ENCODE measurements around the gene TMEM131.
"Not testable (repeated sequence)": the region's sequence is repeated elsewhere in the genome, so short reads cannot be mapped to it uniquely, and the experiment has no call there.

TMEM131 gene

DNA sequence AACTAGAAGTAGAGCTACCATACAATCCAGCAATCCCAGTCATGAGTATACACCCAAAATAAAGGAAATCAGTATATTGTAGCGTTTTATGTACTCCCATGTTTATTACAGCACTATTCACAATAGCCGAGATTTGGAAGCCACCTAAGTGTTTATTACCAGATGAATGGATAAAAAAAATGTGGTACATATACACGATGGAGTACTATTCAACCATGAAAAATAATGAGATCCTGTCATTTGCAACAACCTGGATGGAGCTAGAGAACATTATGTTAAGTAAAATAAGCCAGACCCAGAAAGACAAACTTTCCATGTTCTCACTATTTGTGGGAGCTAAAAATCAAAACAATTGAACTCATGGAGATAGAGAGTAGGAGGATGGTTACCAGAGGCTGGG lies 131.9 kb downstream of the TMEM131 start:
- no peak for DNase-seq (ENCODE audit: low read depth in 2 of 2)

DNA sequence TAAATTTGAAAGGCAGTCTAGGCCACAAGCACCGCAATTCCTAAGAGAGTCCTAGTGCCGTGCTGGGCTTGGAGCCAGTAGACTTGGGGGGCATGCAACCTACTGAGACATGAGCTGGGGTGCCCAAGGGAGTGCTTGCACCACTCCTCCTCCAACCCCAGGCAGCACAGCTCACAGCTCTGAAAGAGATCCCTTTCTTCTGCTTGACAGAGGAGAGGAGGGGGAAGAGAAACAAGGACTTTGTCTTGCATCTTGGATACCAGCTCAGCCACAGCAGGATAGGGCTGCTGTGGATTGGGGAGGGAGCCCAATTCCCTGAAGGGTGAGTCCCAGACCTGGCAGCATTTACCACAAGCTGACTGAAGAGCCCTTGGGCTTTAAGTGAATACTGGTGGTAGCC lies 134.6 kb downstream of the TMEM131 start:
- DNase-seq (ENCODE audit: low read depth in 2 of 2), result no peak

DNA sequence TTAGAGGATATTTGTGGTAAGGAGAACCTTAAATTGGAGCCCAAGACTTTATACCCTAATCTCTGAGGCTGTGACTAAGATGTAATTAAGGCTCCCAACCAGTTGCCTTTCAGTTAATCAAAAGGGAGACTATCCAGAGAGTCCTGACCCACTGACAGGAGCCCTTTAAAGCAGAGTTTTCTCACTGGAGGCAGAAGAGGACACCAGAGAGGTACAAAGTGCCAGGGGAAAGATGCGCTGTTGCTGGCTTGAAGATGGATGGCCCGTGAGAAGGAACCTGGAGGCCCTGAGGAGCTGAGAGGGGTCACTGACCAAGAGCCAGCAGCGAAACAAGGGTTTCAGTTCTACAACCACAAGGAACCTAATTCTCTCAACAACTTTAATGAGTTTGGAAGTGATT lies 137.3 kb downstream of the TMEM131 start:
- DNase-seq (ENCODE audit: low read depth in 2 of 2), result no peak

DNA sequence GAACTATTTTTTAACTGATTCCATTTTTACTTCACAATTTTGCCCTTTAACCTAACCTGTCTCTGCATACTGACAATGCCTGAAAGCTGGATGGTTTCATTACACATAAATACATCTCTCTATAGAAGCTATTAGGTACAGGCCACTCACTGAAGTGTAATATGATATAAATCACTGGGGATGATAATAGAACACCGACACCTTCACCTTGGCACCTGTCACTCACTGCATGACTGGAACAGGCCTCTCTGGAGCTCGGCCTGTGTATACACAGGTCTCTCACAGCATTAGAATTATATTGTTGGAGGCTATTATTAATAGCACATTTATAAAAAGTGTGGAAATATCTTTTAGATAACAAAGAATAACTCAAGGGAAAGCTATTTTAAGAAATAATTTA lies 138.2 kb downstream of the TMEM131 start:
- DNase-seq (ENCODE audit: low read depth in 2 of 2), result no peak

DNA sequence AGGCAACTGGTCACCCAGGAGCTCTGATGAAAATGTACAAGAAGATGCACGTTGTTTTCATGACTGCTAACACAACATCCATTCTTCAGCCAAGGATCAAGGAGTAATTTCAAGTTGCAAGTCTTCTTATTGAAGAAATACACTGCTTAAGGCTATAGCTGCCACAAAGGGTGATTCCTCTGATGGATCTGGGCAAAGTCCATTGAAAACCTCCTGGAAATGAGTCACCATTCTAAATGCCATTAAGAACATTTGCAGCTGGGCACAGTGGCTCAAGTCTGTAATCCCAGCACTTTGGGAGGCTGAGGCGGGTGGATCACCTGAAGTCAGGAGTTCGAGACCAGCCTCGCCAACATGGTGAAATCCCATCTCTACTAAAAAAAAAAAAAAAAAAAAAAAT lies 142.7 kb downstream of the TMEM131 start:
- not testable (repeated sequence) for DNase-seq (ENCODE audit: low read depth in 2 of 2)

DNA sequence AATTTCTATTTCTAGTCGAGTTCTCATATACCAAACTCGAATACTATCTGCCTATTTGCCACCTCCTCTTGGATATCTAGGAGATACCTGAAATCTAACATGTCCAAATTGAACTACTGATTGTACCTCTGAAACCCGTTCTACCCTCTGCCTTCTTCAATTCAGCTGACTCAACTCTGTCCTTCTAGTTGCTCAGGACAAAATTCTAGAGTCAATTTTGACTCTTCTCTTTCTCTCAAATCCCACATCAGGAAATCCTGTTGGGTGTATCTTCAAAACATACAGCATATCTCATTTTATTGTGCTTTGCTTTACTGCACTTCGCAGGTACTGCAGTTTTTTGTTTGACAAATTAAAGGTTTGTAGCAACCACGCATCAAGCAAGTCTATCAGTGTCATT lies 144.6 kb downstream of the TMEM131 start:
- DNase-seq (ENCODE audit: low read depth in 2 of 2), result no peak

DNA sequence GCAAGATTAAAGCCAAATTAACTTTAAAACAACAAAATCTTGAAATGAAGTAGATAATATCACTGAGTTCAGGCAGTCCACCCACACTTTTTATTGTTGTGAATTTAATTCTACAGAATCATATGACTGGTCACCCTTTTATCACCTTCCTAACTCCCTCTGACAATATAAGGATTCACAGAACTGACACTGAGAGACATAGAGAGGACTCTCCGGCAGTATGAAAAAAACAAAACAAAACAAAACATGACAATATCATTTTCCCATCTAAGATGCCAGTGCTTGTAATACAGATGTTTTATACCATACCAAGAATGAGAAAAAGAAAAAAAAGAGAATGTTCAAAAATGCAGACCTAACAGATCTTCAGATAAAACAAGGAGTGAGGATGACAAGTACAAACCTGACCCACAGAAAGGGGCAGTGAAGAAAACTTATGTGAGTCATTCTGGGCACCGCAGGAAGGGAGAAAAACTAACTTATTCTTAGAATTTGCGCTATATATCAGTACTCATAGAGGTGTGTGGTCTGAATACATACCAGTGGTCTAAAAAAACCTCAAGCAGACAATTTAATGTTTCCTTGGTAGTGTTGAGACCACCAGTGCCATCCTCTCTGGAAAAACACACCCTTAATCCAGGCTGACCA lies 145.7 kb downstream of the TMEM131 start:
- DNase-seq (ENCODE audit: low read depth in 2 of 2), result no peak

DNA sequence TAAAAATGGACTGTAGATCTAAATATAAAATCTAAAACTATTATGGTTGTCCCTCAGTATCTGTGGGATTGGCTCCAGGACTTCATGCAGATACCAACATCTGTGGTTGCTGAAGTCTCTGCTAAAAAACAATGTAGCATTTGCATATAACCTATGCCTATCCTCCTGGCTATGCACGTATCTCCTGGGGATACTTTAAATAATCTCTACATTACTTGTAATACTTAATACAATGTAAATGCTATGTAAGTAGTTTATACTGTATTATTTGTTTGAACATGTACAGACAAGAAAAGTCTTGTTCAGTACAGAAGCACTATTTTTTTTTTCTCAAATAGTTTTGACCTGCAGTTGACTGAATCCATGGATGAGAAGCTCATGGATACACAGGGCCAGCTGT lies 147.4 kb downstream of the TMEM131 start:
- DNase-seq (ENCODE audit: low read depth in 2 of 2), result no peak

DNA sequence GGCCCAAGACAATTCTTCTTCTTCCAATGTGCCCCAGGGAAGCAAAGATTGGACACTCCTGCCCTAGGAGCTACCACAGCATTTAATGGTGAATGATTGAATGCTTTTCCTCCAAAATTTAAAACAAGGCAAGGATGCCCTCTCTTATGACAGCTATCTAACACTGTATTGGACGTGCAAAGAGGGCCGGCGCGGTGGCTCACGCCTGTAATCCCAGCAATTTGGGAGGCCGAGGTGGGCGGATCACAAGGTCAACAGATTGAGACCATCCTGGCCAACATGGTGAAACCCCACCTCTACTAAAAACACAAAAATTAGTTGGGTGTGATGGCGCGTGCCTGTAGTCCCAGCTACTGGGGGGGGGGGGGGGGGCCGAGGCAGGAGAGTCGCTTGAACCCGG lies 149.0 kb downstream of the TMEM131 start:
- not testable (repeated sequence) for DNase-seq (ENCODE audit: low read depth in 2 of 2)

DNA sequence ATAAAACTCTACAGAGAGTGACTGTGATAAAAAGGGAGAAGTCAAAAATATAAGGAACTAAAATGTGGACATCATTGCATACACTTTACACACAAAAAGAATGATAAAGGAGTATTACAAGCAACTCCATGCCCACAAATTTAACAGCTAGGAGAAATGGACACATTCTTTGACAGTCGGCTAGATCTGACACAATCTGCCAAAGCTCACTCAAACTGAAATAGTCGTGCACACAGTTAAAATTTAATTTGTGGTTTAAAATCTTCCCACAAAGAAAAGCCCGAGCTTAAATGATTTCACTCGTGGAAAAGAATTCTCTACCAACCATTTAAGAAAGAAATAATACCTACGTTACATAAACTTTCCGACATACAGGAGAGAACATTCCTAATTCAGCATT lies 149.9 kb downstream of the TMEM131 start:
- no peak for DNase-seq (ENCODE audit: low read depth in 2 of 2)

DNA sequence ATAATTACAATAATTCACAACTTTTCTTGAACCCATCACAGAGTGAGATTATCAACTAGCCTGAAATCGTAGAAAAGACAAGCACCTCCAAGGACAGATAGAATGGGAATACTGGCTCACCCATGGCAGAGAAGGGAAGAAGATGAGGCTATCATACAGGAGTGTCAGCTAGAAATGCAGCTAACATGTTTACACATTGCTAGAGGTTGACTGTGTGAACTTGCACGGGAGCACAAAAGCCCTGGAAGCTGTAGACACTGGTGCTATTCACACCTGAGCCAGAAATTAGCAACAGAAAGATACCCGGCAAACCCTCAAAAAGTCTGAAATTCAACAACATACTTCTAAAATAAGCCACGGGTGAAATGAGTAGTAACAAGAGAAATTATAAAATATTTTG lies 150.6 kb downstream of the TMEM131 start:
- no peak for DNase-seq (ENCODE audit: low read depth in 2 of 2)

DNA sequence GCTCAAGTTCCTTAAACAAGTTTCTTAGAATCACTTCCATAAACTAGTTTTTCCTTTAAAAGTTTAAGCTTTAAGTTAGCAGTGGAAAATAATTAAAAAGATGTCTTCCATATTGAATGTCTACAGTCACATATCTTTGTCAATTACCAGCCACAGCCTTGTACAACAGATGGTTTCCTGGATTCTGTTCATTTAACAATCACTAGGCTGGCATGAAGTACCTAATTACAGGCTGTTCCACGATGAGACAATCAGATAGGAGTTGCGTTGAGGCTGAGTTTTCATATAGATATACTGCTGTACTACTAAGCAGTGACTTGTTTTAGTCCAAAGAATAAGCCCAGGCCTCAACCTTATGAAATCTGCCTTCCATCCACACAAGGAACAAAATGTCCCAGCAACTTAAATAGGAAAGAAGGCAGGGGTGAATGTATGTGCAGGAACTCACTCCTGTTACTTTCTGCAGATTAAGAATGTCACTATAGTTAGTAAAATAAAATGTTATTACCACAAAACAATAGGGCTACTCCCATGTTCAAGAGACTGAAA lies 151.4 kb downstream of the TMEM131 start:
- no peak for DNase-seq (ENCODE audit: low read depth in 2 of 2)

DNA sequence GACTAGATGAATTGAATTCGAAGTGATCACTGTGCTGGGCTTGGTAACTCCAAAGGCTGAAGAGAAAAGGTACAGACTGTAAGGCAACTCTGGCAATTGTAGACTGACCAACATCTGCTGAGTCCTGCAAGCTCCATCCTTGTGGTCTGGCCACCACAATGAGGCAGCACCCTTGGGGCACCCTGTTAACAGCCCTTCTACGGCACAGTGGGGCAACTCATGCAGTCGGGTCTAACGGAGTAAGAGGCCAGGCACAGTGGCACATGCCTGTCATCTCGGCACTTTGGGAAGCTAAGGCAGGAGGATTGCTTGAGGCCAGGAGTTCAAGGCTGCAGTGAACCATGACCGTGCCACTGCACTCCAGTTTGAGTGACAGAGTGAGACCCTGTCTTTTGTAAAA lies 155.6 kb downstream of the TMEM131 start:
- DNase-seq (ENCODE audit: low read depth in 2 of 2), result no peak

DNA sequence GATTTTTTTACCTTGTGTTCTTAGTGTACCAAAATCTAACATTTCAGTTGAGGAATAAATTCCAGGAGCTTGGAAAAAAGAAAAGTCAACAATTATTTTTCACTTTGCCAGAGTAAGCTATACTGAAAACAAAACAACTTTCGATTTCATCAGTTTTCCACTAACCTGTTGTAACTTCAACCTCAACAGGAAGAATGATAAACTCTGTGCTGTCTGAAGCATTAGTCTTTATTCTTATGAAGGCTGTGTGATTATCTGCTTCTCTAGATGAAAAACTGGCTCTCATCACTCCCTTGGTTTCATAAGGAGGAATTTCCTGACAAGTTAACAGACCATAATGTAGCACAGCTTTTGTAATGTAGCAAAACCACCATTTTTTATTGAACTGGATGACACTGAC lies 161.1 kb downstream of the TMEM131 start:
- DNase-seq (ENCODE audit: low read depth in 2 of 2), result no peak

DNA sequence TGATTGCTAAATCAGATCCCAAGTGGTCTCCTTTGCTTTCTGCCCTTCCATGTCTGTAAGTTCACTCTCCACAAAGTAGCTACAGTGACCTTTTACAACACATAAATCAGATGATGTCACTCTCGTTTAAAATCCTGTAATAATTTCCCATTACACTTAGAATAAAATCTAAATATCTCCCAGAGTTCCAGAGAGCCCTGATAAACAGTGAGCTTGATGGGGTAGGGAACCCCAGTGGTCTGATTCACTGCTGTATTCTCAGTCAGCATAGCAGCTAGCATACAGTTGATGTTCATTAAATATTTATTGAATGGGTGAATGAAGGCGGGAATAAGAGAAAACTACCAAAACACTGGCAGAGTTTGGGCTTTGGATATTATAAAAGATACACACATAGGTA lies 164.6 kb downstream of the TMEM131 start:
- DNase-seq (ENCODE audit: low read depth in 2 of 2), result no peak

DNA sequence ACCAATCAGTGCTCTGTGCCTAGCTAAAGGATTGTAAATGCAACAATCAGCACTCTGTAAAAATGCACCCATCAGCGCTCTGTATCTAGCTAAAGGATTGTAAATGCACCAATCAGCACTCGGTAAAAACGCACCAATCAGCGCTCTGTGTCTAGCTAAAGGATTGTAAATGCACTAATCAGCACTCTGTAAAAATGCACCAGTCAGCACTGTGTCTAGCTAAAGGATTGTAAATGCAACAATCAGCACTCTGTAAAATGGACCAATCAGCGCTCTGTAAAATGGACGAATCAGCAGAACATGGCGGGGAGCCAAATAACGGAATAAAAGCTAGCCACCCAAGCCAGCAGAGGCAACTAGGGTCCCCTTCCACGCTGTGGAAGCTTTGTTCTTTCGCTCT lies 166.5 kb downstream of the TMEM131 start:
- DNase-seq (ENCODE audit: low read depth in 2 of 2), result not testable (repeated sequence)

DNA sequence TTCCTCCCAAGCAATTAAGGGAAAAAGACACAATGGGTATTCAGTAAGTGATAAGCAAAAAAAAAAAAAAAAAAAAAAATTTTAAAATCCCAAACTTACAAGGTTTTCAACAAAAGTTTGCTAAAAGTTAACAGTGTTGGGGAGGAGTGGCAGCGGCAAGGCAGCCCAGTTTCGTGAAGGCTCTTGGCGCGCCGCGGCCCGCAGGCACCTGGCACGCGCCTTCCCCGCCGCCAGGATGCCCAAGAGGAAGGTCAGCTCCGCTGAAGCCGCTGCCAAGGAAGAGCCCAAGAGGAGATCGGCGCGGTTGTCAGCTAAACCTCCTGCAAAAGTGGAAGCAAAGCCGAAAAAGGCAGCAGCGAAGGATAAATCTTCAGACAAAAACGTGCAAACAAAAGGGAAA lies 168.7 kb downstream of the TMEM131 start:
- DNase-seq (ENCODE audit: low read depth in 2 of 2), result not testable (repeated sequence)

DNA sequence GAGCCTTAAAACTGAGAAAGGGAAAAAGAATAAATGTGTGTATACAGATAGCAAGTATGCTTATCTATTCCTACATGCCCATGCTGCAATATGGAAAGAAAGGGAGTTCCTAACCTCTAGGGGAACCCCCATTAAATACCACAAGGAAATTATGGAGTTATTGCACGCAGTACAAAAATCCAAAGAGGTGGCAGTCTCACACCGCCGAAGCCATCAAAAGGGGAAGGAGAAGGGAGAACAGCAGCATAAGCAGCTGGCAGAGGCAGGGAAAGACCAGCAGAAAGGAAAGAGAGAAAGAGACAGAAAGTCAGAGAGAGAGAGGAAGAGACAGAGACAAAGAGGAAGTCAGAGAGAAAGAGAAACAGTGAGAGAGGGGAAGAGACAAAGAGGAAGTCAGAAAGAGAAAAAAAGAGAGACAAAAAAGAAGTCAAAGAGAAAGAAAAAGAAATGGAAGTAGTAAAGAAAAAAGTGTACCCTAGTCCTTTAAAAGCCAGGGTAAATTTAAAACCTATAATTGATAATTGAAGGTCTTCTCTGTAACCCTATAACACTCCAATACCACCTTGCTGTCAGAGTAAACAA lies 169.4 kb downstream of the TMEM131 start:
- DNase-seq (ENCODE audit: low read depth in 2 of 2), result not testable (repeated sequence)

DNA sequence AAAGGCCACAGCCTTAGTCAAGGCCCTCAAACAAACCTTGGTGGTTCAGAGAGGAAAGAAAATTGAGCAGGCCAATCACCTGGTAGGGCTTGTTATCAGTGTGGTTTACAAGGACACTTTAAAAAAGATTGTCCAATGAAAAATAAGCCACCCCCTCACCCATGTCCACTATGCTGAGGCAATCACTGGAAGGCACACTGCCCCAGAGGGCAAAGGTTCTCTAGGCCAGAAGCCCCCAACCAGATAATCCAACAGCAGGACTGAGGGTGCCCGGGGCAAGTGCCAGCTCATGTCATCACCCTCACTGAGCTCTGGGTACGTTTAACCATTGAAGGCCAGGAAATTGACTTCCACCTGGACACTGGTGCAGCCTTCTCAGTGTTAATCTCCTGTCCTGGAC lies 171.7 kb downstream of the TMEM131 start:
- not testable (repeated sequence) for DNase-seq (ENCODE audit: low read depth in 2 of 2)

DNA sequence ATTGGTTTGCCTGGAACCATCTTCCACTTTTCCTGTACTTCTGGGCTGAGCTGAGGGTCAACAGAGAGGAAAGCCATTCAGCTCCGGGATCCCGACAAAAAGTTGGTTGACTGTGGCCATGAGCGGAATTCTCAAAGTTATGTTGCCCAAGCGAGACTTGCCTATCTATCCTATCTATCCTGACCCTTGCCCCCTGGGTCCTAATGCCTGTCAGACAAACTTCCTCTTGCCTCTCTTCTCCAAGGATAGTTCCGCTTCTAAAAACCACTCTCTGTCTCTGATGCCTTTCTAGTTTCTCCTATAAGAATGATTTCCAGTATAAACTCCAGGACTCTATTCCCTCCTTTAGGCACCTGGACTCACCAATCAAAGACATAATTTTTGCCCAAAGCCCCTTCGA lies 173.9 kb downstream of the TMEM131 start:
- not testable (repeated sequence) for DNase-seq (ENCODE audit: low read depth in 2 of 2)

DNA sequence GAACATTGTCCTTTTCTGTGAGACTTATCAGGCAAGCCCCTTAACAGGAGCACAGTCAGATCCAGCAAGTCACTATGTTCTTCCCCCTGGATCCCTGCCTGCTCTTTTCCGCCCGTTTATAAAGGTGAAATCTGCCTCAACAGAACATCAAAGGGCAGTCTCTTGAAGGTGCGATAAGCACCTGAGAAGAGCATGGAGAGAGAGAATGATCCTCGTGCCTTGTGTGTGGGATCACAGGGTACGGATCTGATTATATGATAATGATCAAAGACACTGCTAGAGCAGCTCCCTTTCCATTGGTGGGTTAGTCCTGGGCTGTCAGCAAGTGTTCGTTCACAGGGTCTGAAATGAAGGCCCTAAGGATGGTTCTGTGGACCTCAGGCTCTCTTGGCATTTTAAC lies 176.0 kb downstream of the TMEM131 start:
- no peak for DNase-seq (ENCODE audit: low read depth in 2 of 2)

DNA sequence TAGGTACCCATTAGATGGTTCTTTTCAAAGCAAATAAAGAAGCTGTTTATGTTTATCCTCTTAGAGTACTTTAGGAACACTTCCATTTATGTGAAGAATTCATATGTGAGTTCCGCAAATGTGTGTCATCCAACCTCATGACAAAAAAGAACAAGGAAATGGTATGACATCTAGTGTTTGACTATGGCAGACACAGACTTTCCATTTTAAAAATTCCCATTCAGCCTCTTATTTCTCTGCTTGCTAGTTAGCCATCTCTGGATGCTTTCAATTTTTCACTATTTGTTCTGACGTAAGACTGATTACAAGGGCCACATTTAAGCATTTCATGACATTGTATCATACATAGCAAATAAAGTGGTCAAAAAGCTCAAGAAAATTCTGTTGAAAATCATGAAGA lies 179.3 kb downstream of the TMEM131 start:
- DNase-seq (ENCODE audit: low read depth in 2 of 2), result no peak

DNA sequence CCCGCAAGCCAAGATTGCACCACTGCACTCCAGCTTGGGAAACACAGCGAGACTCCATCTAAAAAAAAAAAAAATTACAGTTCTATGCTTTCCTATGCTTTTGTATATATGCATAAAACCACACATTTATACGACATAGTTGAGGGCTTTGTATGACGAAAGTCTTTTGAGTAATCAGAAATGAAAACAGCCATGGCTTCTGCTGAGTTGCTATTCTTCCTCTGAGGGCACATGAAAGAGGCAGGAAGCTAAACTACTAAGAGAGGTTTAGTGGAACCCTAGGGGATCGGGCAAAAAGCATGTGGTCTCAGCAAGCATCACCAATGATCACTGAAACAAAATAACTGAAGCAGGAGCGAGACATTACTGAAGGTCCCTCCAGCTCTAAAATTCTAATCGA lies 182.8 kb downstream of the TMEM131 start:
- DNase-seq (ENCODE audit: low read depth in 2 of 2), result no peak

DNA sequence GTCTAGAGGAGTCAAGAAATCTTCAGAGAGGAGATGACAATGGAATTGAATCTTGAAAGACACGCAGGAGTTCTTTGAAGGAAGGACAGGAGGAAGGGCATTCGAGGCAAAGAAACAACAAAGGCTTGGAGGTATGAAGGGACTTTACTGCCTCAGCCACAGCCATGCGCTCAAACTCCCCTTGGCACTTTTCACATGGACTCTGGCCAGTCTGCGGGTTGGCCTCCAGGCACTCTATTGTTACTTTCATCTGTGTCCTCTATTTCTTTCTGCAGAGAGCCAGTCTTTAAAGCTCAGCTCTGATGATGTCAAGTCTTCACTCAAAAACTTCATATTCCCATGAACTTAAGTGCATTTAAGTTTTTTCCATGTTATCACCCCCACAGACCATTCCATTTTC lies 186.9 kb downstream of the TMEM131 start:
- DNase-seq (ENCODE audit: low read depth in 2 of 2), result no peak

Data from activated CD4-positive, alpha-beta T cell treated with anti-CD3 and anti-CD28 coated beads for 24 hours (primary cell).